Kidney capillary endothelial cell (primary cell): ENCODE data around the gene LRRC23.
A peak's percentile ranks its signal among the peaks of the same experiment; 100 is the strongest.
"Not testable (repeated sequence)": the region's sequence is repeated elsewhere in the genome, so short reads cannot be mapped to it uniquely, and the experiment has no call there.

Source experiments
- DNase-seq: peaks from one replicate; pipeline ENCODE4 v3.0.0-alpha.2; 2018; ENCODE audit warnings: low spot score

Gene LRRC23

DNA sequence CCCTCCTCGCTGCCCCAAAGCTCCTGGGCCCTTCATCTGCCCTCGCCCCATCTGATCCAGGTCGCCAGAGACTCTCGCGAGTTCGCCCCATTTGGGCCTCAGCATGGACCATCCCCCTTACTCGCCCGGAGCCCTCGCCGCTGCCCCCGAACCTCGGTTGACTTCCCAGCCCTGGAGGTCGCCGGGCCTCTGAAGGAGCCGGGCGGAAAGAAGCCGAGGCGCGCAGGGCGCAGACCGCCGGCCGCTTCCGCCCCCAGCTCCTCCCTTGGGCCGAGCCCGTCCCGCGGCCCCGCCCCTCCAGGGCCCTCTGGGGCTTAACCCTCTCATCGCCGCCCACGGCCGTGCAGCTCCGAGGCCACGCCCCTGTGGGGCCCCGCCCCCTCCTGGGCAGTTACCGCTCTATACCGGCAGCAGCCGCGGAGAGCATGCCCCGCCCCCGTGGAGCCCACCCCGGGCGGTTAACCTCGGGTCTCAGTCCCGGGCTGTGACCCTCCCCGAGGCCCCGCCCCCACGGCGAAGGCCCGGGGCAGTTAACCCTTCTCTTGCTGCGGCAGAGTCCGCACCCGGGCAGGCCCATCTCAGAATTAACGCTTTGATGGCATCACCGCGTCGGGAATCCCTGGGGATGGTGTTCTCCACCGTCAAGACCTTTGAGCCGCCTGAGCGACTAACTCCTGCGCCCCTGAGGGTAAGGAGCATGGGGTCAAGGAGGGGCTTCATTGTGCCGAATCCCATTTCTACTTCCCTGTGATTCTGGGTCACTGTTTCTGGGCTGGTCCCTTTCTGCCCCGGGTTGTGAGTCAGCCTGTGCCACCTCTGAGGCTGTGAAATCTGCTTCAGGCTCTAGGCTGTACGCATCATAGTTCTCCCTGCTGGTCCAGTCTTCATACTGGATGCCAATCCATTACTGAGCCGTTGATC lies 31.3 kb upstream of the LRRC23 start, which contains the start of gene SPSB2:
Gene SPSB2 (minus strand): TSS at position 210 of the 921 bp plus-strand sequence. CDS start 402 bp downstream, outside the sequence.
- peak; percentile 94 for DNase-seq

- DNase-seq: not testable (repeated sequence)
Measured at GRCh38 chr12:6874015-6874368, 30.6 kb upstream of the LRRC23 start.

- not testable (repeated sequence) for DNase-seq
Measured at GRCh38 chr12:6879824-6880223, 24.8 kb upstream of the LRRC23 start.

- no peak for DNase-seq
Measured at GRCh38 chr12:6883252-6883651, 21.4 kb upstream of the LRRC23 start.

DNA sequence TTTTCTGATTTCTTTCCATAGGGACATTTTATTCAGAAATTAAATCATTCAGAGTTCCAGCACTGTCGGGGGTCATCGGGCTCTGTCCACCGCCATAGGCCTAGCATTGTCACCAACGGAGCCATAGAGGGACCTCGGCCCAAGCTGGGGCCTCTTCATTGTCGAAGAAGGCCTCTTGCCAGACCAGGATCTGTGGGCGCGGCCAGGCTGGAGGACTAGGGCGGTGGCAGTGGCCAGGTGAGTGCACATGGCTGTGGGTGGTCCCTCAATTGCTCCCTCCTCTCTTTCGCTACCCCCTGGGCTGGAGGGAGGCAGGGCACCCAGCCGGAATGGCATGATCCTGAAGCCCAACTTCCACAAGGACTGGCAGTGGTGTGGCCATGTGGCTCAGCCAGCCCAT lies 20.9 kb upstream of the LRRC23 start:
- DNase-seq: no peak

GRCh38 chr12:6884539-6884938 lies 20.1 kb upstream of the LRRC23 start:
- DNase-seq: no peak

GRCh38 chr12:6886206-6886999 lies 18.2 kb upstream of the LRRC23 start:
- not testable (repeated sequence) for DNase-seq

- no peak for DNase-seq
Measured at GRCh38 chr12:6887460-6887859, 17.2 kb upstream of the LRRC23 start.

GRCh38 chr12:6888360-6888759 lies 16.3 kb upstream of the LRRC23 start:
- DNase-seq: no peak

GRCh38 chr12:6888794-6889193 lies 15.8 kb upstream of the LRRC23 start:
- not testable (repeated sequence) for DNase-seq

DNA sequence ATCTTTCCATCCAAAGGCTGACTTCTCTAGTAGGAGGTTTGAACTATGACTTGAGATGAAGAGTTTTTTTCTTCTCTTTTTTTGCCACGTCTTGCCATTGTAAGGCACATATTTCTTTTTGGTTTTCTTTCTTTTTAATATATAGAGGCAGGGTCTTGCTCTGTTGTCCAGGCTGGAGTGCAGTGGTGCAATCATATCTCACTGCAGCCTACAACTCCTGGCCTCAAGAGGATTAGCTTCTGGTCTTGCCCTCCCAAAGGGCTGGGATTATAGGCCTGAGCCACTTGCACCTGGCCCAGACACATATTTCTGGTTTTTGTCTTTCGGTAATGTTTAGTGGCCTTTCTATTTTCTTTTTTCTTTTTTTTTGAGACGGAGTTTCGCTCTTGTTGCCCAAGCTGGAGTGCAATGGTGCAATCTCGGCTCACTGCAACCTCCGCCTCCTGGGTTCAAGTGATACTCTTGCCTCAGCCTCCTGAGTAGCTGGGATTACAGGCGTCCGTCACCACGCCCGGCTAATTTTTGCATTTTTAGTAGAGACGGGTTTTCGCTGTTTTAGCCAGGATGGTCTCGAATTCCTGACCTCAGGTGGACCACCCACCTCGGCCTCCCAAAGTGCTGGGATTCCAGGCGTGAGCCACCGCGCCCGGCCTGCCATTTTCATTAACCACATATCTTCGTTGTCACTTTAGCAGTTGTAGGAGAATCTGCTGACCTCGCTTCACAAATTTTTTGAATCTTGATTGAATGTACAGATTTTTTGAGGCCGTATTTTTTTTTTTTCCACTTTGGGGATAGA lies 14.6 kb upstream of the LRRC23 start:
- not testable (repeated sequence) for DNase-seq

GRCh38 chr12:6890789-6891645 lies 13.6 kb upstream of the LRRC23 start:
- DNase-seq: peak; percentile 96

GRCh38 chr12:6891646-6892001 lies 13.0 kb upstream of the LRRC23 start:
- DNase-seq: no peak

- DNase-seq: not testable (repeated sequence)
Measured at GRCh38 chr12:6892683-6893082, 11.9 kb upstream of the LRRC23 start.

DNA sequence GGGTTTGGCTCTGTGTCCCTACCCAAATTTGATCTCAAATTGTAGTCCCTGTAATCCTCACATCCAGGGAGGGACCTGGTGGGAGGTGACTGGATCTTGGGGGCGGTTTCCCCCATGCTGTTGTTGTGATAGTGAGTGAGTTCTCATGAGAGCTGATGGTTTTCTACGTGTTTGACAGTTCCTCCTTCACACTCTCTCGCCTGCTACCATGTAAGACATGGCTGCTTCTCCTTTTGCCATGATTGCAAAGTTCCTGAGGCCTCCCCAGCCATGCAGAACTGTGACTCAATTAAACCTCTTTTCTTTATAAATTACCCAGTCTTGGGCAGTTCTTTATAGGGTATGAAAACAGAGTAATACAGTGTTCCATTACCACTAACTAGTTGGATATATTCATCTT lies 10.3 kb upstream of the LRRC23 start:
- no peak for DNase-seq

- DNase-seq: no peak
Measured at GRCh38 chr12:6896846-6897435, 7.7 kb upstream of the LRRC23 start.

- no peak for DNase-seq
Measured at GRCh38 chr12:6899427-6899826, 5.2 kb upstream of the LRRC23 start.

DNA sequence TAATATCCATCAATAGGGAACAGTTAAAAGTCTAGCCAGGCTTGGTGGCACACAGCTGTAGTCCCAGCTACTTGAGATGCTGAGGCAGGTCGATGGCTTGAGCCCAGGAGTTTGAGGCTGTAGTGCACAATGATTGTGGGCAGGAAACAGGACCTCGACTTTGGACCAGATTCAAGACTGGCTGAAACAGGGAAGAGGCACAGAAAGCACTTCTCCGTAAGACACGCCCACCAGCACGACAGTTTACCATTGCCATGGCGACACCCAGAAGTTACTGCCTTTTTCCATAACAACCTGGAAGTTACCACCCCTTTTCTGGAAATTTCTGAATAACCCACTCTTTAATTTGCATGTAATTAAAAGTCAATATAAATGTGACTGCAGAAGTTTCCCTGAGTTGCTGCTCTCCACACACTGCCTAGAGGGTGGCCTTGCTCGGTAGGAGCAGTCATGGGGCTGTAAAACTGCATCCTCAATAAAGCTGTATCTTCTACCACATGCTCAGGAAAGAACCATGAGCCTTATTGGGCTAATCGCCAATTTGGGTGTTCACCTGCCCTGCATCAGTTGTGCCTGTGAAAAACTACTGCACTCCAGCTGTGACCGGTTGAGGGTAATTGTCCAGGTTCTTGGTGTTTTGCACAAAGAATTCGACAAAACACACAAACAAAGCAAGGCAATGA lies 4.6 kb upstream of the LRRC23 start:
- peak; percentile 29 for DNase-seq

GRCh38 chr12:6902448-6902847 lies 2.2 kb upstream of the LRRC23 start:
- DNase-seq: no peak

GRCh38 chr12:6903722-6904121 lies 900 bp upstream of the LRRC23 start:
- DNase-seq: no peak
